Ovary (tissue), 9 donors: Measurements from ENCODE around the gene ASPSCR1. TPM values are rescaled to one million over a fixed set of nuclear protein-coding genes. Genes with fewer than 3 reads are reported as not detected.
"Not testable (repeated sequence)": the region's sequence is repeated elsewhere in the genome, so short reads cannot be mapped to it uniquely, and the experiment has no call there.

Experiments used
- DNase-seq, 5 donors: peaks; one replicate each; pipeline ENCODE4 v3.0.0-alpha.2; 2019 to 2020
- H3K27ac ChIP-seq, 2 donors: fragments of 200-600 bp; one replicate each; pipeline versions ENCODE4 v1.5.1 to v1.8.0; 2019 to 2022
- H3K27me3 ChIP-seq: fragments of 200-600 bp; one replicate; pipeline ENCODE4 v1.8.0; 2022
- H3K36me3 ChIP-seq: fragments of 200-600 bp; sonication (generic); one replicate; pipeline ENCODE4 v1.5.1; 2019
- H3K4me1 ChIP-seq: one replicate; pipeline ENCODE4 v1.8.1; 2013; ENCODE audit warnings: mild to moderate bottlenecking, moderate library complexity; ENCODE audit not compliant: insufficient read depth
- H3K4me3 ChIP-seq: fragments of 200-600 bp; sonication (generic); one replicate; pipeline ENCODE4 v1.5.1; 2017
- H3K9me3 ChIP-seq, 2 donors: fragments of 200-600 bp in 1 of 2; sonication (generic) in 1 of 2; one replicate each; pipeline versions ENCODE4 v1.5.1 to v1.8.1; 2013 to 2019; ENCODE audit warnings: mild to moderate bottlenecking in 1 of 2, moderate library complexity in 1 of 2
- EP300 ChIP-seq: sonication (generic); formaldehyde crosslinking; IDR thresholded peaks from one replicate; pipeline ENCODE4 v1.6.1; 2017; ENCODE audit warnings: antibody characterized with exemption
- POLR2A ChIP-seq: fragments of 450-650 bp; IDR thresholded peaks from one replicate; pipeline ENCODE4 v1.6.1; 2017; ENCODE audit warnings: antibody characterized with exemption, mild to moderate bottlenecking, moderate library complexity
- WGBS, 3 donors: extraction: QIAGEN DNeasy Blood & Tissue Kit in 1 of 3; methylation state at CpG; one replicate each; pipeline versions ENCODE4 v1.1.5 to v1.1.7; 2013 to 2017; 5-methylcytosine and 5-hydroxymethylcytosine counted together
- intact Hi-C, 4 donors: fragments of 100-400 bp; cut with DNase I; formaldehyde crosslinking; loops; one replicate each; pipeline versions ENCODE4 v1.11.0 to v1.15.1; 2022 to 2023
- polyA plus RNA-seq, 2 donors: library from polyadenylated mRNA; stranded (reverse); fragments of 200-250 nt in 1 of 2; fragments of 350-450 nt in 1 of 2; fragmentation: Illumina TruSeq in 1 of 2; extraction: RNeasy Lipid Tissue Mini Kit (QIAGEN cat#74804) in 1 of 2; gene quantifications; one replicate each; pipeline ENCODE4 v1.2.3, GENCODE V29; 2013 to 2014
- total RNA-seq, 7 donors: library from RNA; depleted of rRNA in 2 of 7; stranded (reverse); fragments of >200 nt in 2 of 7; fragmentation: NEBNext Ultra II Directional in 3 of 7; extraction: Animal tissue kit (Norgen Biotek cat#: 25700) in 3 of 7; gene quantifications; one replicate each; pipeline versions ENCODE4 v1.1.0 to v1.2.4, GENCODE V29; 2016 to 2023
- TF ChIP-seq, protein P1 (sequence below), 3 donors: fragments of 450-650 bp in 2 of 3; fragments of 200-600 bp in 1 of 3; IDR thresholded peaks; one replicate each; pipeline versions ENCODE4 v1.5.1 to v1.8.0; 2016 to 2022; ENCODE audit warnings: antibody characterized with exemption in 3 of 3, mild to moderate bottlenecking in 1 of 3
- donor health status: DM: no; HTN: no; CAD: no; lungs with moderate emphysema.
- donor health status: DM: no; HTN: no; CAD: no.
- donor health status: Bipolar disorder and iron deficiency.
- donor health status: DM: yes; HTN: yes; CAD: no.
- donor health status: DM: no; HTN: no; CAD: no.
- donor health status: DM: yes; HTN: yes; CAD: no.

ASPSCR1 gene
- total and polyA plus RNA-seq, 9 donors, result 1.6 to 39.9 (median 24.3) TPM

DNA sequence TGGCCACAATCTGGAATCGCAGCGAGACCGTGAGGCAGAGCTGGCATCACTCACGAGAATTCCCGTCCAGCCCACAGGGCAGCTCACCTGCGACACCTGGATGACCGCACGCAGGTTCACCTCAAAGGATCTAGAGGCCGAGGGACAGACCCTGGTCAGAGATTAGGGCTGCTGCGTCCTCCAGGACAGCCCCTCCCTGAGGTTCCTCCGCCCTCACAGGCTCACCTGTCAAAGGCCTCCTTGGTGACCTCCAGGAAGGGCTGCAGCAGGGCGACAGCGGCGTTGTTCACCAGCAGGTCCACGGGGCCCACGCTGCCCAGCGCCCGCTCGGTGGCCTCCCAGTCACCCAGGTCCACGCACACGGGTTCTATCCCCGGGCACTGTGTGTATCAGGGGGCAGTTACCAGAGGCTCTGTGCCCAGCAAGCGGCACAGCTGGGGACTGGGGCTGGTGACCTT, 59.2 kb downstream of the ASPSCR1 start:
- H3K4me3 ChIP-seq, result peak overlapping the region; percentile 75
- H3K27ac ChIP-seq, result peak overlapping the region; percentile 58 to 91
- H3K27me3 ChIP-seq, result no peaks in the 10 kb centered on the region
- peak in 1 of 5 donors; percentile 61 for DNase-seq
- H3K9me3 ChIP-seq, result no peaks in the 10 kb centered on the region
- H3K4me1 ChIP-seq, result peaks cover 8% of the 10 kb centered on the region
- no peaks in the 10 kb centered on the region for H3K36me3 ChIP-seq
- WGBS, 3 donors, result 24 to 47% (median 28%) methylated on average over 11 to 23 of the region's 23 CpGs
- TF ChIP-seq POLR2A (no peak), EP300 (no peak)
- TF ChIP-seq, protein P1, sequence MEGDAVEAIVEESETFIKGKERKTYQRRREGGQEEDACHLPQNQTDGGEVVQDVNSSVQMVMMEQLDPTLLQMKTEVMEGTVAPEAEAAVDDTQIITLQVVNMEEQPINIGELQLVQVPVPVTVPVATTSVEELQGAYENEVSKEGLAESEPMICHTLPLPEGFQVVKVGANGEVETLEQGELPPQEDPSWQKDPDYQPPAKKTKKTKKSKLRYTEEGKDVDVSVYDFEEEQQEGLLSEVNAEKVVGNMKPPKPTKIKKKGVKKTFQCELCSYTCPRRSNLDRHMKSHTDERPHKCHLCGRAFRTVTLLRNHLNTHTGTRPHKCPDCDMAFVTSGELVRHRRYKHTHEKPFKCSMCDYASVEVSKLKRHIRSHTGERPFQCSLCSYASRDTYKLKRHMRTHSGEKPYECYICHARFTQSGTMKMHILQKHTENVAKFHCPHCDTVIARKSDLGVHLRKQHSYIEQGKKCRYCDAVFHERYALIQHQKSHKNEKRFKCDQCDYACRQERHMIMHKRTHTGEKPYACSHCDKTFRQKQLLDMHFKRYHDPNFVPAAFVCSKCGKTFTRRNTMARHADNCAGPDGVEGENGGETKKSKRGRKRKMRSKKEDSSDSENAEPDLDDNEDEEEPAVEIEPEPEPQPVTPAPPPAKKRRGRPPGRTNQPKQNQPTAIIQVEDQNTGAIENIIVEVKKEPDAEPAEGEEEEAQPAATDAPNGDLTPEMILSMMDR (IDR thresholded peaks at IDR 0.05), result no peak
- intact Hi-C loops, result no loop called here

DNA sequence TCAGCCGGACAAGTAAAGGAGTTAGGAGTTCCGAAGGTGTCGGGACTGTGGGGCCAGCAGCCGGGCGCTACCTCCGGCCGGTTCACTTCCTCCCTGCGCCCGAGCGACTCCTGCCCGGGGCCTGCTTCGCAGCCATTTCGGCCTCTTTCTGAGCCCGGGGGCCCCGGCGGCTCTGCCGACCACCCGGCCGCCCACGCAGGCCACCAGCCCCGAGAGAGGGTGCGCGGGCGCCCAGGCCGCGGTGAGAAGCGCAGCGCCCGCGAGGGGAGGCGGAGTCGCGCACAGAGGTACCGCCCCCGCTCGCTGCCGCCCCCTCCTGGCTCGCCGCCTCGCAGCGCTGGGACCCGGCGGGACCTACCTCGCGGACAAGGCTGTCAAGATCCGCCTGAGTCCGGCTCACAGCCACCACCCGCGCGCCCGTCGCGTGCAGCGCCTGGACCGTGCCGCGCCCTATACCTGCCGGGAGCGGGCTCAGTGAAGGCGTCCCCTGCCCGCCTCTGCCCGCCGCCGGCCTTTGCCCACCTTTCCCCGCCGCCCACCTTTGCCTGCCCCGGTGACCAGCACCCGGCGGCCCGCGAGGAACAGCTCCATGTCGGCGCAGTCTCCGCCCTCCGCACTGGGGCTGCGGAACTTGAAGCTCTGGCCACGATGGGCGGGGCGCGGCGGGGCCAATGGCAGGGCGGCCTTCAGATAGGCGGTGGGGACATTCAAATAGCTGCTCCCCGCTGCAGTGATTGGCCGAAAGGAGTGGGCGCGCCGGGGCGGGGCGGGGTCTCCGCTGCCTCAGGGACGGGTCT, 59.9 kb downstream of the ASPSCR1 start, which contains the start of gene DCXR:
TSS of gene DCXR (minus strand) at position 606 of the 797 bp plus-strand sequence. CDS start at position 591, 15 bp downstream.
- Histone ChIP-seq H3K4me3 (peak within 1 kb of the TSS; percentile 75), H3K9me3 (no peaks in the 10 kb centered on the region), H3K4me1 (peaks cover 8% of the 10 kb centered on the region), H3K27me3 (no peaks in the 10 kb centered on the region), H3K27ac (peak within 1 kb of the TSS; percentile 58 to 91), H3K36me3 (no peaks in the 10 kb centered on the region)
- TF ChIP-seq, protein P1 (IDR thresholded peaks at IDR 0.05), result peak; percentile 72 to 95 (median 85)
- TF ChIP-seq EP300 (no peak), POLR2A (peak; percentile 96)
- intact Hi-C loops, result no loop called here
- 0 to 1% (median 0%) methylated on average over 79 to 92 of the region's 92 CpGs for WGBS, 3 donors
- peak; percentile 94 to 98 (median 96) for DNase-seq

DNA sequence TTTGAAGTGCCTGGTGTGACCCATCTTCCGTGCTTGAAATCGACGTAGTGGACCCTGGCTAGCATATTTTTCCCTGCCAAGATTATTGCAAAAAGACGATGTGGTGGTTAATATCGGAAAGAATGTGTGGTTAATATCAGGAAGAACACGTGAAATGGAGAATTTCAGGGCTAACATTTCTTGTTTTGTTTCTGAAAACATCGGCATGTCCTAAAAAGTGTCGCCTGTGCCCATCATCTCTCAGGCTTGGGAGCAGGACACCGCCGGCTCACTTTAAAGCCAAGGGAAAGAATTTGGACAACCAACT, 60.4 kb downstream of the ASPSCR1 start:
- Histone ChIP-seq H3K36me3 (no peaks in the 10 kb centered on the region), H3K27me3 (no peaks in the 10 kb centered on the region), H3K9me3 (no peaks in the 10 kb centered on the region), H3K4me1 (peaks cover 8% of the 10 kb centered on the region), H3K27ac (peak overlapping the region in 1 of 2 donors; percentile 91), H3K4me3 (peak overlapping the region; percentile 75)
- no peak for DNase-seq
- WGBS, 3 donors, result 4 to 5% (median 5%) methylated on average over 10 of the region's 10 CpGs
- intact Hi-C loops, result no loop called here
- TF ChIP-seq POLR2A (no peak), EP300 (peak; percentile 23)

DNA sequence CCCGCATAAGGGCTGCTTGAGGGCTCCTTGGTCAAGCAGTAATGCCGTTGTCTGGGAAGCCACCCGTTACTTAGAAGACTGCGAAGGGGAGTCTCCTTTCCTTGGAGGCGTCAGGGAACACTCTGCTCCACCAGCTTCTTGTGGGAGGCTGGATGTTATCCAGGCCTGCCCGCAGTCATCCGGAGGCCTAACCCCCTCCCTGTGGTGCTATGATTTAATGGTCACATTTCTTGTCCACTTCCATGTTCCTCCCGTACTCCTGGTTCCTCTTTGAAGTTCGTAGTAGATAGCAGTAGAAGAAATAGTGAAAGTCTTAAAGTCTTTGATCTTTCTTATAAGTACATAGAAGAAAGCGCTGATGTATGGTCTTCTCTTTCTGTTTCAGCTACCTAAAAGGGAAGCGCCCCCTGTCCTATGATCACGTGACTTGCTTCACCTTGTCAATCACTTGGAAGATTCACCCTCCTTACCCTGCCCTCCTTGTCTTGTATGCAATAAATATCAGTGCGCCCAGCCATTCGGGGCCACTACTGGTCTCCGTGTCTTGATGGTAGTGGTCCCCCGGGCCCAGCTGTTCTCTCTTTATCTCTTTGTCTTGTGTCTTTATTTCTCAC, 61.5 kb downstream of the ASPSCR1 start:
- H3K4me1 ChIP-seq, H3K9me3 ChIP-seq, H3K27ac ChIP-seq, intact Hi-C loops, H3K36me3 ChIP-seq, H3K27me3 ChIP-seq, H3K4me3 ChIP-seq: not testable (repeated sequence)
- 42 to 58% (median 55%) methylated on average over 16 of the region's 16 CpGs for WGBS, 3 donors
- DNase-seq, result peak in 1 of 5 donors; percentile 73

DNA sequence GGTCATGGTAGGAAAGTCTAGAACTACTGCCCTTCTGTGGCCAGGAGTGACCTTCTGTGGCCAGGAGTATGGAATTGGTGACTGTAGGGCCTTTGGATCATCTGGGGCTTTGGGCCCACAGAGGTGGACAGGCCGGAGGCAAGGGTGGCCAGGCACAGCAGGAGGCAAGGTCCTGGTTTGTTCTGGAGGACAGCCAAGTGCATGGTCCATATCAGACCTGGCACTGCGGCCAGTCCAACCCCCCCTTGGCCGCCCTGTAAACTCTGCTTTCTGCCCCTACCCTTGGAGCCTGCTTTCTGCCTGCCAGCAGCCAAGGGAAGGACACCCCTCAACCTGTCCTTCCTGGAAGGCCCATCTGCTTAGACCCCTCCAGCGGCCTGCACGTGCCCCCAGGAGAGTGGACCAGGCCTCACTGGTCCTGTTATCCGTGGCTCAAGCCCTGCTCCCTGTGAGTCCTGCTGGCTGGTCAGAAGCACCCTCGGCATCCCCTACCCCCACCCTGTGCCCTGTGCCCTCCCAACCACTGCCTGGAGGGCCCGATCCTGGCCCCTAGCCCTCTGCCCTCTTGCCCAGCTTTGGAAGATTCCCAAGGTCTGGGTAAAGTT, 62.4 kb downstream of the ASPSCR1 start:
- no peak for DNase-seq
- H3K27ac ChIP-seq, result no peak overlapping the region
- no peaks in the 10 kb centered on the region for H3K9me3 ChIP-seq
- no peaks in the 10 kb centered on the region for H3K36me3 ChIP-seq
- intact Hi-C loops, result no loop called here
- WGBS, 3 donors, result 83 to 95% (median 88%) methylated on average over 6 to 8 of the region's 8 CpGs
- no peak overlapping the region for H3K4me3 ChIP-seq
- no peaks in the 10 kb centered on the region for H3K27me3 ChIP-seq
- TF ChIP-seq EP300, result no peak
- TF ChIP-seq POLR2A, result no peak
- TF ChIP-seq, protein P1 (IDR thresholded peaks at IDR 0.05), result no peak
- peaks cover 8% of the 10 kb centered on the region for H3K4me1 ChIP-seq
